Lung microvascular endothelial cell (primary cell): ENCODE measurements around the gene ARHGAP29. TPM values are rescaled to one million over a fixed set of nuclear protein-coding genes. Genes with fewer than 3 reads are reported as not detected.

Source experiments
- DNase-seq, 2 donors: peaks; one replicate each; pipeline versions ENCODE4 v3.0.0 to v3.0.0-alpha.2; 2010; ENCODE audit warnings: low read depth in 2 of 2
- total RNA-seq: library from RNA; depleted of rRNA; stranded (reverse); fragments of >200 nt; gene quantifications from 2 replicates; pipeline ENCODE4 v1.2.1, GENCODE V29; 2014

Gene ARHGAP29
- total RNA-seq, 1 donor from 2014 or later: 201 TPM

GRCh38 chr1:94265011-94265422, 27.6 kb upstream of the ARHGAP29 start:
- DNase-seq: peak in 1 of 2 donors; percentile 57

DNA sequence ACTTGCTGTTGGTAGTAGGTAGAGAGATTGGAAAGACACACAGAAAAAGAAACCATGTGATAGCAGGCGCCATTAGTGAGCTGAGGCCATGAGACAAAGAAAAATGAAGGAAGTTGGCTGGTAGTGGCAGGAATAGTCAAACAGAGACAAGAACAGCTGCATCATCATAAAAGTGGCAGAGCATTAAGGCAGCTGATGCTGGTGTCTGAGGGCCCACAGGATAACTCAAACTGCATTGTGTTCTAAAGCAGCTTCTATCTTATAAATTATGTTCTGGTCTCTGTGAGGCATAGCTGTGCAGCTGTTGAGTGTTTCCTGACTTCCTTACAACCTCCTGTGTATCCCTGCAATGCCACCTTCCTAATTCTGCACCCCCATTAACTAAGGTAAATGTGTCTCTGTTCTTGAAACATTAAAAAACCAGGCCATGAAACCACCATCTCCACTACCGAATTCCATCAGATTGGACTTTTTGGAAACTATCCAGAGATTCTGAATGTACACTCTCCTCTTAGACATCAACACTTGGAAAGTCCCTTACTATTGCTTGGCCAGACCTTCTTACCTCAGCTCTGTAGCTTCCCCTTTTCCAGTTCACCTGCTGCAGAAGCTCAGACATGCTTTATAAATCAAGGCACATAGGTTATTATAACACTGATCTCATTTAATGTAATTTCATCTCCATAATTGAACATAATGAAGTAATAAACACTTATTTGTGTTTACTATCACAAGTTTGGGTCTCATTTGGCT, 23.4 kb upstream of the ARHGAP29 start:
- DNase-seq: no peak

DNA sequence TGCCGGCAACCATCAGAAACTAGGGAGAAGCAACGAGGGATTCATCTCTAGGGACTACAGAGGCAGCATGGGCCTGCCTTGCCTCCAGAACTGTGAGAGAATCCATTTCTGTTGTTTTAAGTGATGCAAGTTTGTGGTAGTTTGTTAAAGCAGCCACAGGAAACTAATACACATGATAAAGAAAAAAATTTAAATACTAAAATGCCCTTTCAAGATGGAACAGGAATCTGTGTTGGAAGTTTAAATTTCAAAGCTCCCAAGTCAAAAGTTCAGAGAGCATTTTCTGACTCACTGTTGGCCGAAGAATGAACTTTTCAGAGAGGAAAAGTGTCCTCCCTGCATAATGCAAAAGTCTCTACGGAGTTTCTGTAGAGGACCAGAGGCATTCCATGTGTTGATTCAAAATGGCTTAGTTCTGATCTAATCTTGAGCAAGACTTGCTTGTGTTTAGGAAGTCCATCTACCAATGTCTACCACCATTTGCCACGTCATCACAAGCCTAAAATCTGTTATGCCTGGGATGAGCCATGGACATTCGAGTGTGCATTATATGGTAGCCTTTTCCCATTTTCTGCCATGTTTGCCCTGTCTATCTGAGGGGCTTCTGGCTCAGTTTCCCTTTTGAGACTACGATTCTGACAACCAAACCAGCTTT, 22.4 kb upstream of the ARHGAP29 start:
- DNase-seq: peak in 1 of 2 donors; percentile 55

DNA sequence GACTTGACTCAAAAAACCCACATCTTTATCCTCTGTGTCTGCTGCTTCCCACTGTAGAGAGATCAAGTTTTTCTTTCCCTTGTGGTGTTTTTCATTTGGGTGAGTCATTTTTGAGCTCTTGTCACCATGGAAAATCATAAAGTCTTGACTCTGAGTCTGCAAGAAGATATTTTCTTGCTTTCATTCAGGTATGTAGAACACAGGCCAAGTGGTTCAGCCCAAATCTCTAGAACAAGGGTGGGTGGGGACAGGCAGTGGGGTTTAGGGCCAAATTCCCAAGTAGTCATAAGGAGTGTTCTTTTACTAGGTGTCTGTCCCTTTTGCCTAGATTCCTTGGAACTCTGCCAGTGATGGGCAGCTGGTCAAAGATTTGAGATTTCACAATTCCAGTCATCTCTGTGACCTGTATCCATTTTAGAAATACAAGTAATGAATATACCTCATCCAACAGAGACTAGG, 21.5 kb upstream of the ARHGAP29 start:
- peak; percentile 83 to 87 for DNase-seq

DNA sequence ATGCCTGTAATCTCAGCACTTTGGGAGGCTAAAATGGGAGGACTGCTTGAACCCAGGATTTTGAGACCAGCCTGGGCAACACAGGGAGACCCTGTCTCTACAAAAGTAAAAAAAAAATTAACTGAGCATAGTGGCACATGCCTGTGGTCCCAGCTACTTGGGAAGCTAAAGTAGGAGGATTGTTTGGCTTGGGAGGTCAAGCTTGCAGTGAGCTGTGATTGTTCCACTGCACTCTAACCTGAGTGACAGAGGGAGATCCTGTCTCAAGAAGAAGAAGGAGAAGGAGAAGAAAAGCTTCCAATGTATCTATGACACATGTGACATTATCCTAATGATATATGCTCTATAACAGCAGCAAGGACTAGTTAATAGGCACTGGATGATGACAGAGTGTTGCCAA, 20.1 kb upstream of the ARHGAP29 start:
- no peak for DNase-seq

DNA sequence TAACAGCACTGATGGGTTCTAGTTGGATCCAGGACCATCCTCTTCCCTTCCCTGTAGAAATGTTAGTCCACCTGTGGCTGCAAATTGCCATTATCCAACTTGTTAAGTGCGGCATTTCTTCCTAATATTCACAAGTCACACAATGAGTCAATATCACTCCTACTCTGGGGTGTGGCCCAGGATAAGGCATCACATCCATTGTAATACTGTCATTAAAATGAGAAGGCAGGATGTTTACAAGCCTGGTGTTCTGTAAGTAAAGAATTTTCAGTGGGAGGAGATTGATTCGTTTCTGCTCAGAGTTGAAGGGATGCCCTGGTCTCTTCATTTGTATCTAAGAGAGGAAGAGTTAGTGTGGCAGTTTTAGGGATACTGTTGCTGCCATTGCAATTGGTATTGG, 18.1 kb upstream of the ARHGAP29 start:
- DNase-seq: peak in 1 of 2 donors; percentile 79

- DNase-seq: peak in 1 of 2 donors; percentile 75
Measured at GRCh38 chr1:94254073-94254810, 16.9 kb upstream of the ARHGAP29 start.

- DNase-seq: no peak
Measured at GRCh38 chr1:94253456-94254017, 16.2 kb upstream of the ARHGAP29 start.

DNA sequence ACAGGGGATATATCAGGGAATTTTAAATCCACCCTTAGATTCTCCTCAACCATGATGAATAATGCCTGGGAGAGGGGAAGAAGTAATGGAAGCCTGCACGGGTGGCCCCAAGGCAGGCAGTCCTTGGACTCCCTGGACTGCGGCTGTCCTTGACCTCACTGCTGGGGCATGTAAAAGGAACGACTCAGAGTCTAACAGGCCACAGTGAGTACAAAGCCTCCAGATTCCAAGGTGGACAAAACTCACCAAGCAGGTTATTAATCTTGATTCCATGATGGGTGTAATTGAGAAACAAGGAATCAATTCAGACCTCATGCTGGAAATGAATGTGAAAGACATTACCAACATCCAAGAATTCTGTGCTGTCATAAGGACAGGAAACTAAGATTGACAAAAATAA, 13.0 kb upstream of the ARHGAP29 start:
- no peak for DNase-seq

DNA sequence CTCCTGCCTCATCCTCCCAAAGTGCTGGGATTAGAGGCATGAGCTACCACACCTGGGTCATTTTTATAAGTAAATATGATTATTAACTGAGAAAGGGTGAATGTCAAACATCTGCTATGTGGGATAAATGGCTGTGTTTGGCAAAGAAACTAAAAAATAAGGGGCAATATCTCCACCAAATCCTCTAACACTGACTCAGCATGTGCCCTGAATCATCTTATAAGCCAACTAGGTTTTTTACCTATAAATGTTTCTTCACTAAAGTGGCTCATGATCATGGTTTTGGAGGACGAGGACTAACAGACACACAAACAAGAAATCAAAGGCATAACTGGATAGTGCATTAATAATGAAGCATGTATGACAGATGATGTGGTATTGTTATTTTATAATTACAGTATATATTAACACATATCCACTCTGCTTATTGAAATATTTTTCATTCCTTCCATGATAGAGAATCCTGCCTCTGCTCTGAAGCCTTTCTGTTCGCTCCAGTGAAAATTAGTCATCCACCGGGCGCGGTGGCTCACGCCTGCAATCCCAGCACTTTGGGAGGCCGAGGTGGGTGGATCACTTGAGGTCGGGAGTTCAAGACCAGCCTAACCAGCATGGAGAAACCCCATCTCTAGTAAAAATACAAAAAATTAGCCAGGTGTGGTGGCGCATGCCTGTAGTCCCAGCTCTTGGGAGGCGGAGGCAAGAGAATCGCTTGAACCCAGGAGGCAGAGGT, 11.7 kb upstream of the ARHGAP29 start:
- no peak for DNase-seq

DNA sequence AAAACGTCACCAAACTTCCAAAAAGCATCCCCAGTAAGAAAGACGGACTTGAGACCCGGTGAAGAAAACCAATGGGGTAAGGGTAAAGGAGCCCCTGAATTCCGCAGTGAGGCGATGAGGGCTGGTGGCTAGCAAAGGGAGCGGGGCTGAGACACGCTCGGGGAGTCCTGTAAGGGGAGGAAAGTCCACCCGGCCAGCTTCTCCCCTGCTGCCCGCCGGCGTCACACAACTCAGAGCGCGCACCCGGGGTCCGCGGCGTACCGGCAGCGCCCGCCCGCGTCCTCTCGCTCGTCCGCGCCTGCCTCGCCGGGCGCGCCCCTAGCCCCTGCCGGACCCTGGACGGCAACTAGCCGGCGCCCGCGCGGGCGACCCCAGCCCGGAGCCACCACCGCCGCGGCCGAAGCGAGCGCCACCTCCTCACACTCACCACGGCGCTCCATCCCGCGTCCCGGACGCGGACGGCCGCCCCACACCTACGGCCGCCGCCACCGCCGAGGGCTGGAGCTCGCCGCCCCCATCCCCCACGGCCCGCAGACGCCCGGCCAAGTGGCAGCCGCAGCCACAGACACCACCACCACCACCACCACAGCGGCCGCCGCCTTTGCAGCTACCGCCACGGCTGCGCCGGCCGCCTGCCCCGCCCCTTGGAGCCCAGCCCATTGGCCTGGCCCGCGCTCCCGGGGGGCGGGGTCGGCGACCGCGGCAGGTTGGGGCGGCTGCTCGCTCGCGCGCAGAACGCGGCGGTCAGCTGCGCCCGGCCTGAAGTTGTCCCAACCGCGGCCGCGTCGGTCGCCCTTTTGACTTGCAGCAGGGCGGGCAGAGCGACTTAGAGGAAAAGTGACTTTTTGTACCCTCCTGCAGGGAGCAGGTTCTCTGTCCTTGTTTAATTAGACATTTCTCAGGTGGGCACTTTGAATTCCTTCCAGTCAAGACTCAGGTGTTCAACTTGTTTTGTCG, 10.0 kb upstream of the ARHGAP29 start:
- DNase-seq: peak; percentile 88 to 90

- peak; percentile 52 to 55 for DNase-seq
Measured at GRCh38 chr1:94246692-94247137, 9.3 kb upstream of the ARHGAP29 start.

DNA sequence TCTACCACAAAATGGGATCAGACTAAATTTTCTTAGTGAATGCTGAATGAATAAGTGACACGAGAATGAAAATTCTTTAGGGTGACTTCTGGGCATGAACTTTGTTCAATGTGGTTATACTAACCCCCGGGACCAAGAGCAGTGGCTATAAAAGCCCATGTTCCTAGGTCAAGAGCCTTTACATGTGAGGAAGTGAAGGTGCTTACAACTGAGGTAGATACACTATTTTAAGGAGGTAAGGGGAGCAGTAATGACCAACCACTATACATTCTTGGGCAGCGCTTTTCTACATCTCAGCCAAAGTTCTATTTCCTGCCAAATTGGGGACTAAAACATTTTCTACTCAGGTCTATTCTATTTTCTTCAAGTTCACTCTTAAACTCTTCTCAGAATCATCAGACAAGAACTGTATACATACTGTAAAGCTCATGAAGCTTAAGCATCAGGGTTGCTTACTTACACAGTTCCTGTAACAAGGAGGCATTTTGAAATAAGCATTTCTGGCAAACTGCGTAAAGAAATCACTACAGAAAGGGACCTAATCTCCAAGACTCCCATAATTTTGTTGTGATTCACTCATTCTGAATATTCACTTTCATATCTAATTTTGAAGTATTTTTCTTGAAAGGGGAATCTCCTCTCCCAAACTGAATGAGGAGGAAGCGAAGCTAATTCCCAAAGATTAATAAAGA, 8.5 kb upstream of the ARHGAP29 start:
- peak in 1 of 2 donors; percentile 37 for DNase-seq

DNA sequence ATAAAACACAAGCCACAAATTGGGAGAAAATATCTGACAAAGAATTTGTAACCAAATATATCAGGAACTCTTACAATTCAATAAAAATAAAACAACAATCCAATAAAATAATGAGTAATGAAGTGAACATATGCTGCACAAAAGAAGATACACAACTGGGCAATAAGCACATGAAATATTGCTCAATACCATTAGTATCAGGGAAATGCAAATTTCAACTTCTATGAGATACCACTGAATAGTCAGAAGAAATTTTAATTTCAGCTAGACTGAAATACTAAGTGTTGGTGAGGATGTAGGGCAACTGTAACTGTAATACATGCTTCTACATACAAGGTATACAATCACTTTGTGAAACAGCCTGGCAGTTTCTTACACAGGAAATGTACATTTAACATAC, 7.4 kb upstream of the ARHGAP29 start:
- no peak for DNase-seq

DNA sequence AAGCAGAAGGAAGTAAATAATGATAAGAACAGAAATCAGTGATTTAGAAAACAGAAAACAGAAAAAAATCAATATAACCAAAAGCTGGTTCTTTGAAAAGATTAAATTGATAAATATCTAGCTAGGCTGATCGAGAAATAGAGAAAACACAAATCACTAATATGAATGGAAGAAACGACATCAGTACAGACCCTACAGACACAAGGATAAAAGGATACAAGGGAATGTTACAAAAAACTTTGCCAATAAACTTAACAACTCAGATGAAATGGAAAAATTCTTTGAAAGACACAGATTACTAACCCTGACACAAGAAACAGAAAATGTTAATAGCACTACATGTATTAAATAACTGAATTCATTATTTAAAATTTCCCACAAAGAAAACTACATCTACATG, 6.3 kb upstream of the ARHGAP29 start:
- DNase-seq: no peak

GRCh38 chr1:94240822-94241221, 3.4 kb upstream of the ARHGAP29 start:
- DNase-seq: peak; percentile 50 to 67

DNA sequence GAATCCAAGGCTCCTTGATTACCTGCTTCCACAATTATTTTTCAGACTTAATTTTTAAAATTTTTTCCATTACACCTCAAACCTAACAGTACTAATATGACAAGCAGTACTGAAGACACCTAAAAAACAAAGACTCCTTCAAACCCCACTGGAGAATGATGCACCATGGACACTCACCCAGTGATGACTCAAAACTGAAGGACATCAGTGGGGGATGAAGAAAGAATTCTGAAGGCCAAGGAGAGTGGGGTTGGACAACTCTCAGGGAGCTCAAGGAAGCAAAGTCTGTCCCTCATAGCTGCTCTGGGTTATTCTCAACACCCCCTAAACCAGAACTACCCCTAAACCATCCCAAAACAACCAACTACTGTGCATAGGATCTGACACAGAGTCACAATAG, 2.4 kb upstream of the ARHGAP29 start:
- no peak for DNase-seq

DNA sequence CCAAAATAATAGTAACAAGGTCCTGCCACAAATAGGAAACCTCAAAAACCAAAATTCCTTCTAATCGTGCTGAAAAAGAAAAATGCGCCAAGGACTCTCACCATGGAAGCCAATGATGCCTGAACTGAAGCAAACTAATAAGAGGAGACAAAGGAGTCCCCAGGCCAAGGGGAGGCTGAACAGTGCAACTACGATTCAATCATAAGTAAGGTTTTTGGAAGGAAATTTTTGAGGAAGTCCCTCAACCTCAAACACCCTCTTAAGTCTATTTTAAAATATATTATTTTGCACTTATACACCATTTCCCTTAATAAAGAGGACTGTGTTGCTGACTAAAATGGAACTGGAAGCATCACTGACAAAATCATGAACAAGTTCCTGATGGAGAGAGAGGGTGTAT, 1.7 kb upstream of the ARHGAP29 start:
- DNase-seq: no peak

DNA sequence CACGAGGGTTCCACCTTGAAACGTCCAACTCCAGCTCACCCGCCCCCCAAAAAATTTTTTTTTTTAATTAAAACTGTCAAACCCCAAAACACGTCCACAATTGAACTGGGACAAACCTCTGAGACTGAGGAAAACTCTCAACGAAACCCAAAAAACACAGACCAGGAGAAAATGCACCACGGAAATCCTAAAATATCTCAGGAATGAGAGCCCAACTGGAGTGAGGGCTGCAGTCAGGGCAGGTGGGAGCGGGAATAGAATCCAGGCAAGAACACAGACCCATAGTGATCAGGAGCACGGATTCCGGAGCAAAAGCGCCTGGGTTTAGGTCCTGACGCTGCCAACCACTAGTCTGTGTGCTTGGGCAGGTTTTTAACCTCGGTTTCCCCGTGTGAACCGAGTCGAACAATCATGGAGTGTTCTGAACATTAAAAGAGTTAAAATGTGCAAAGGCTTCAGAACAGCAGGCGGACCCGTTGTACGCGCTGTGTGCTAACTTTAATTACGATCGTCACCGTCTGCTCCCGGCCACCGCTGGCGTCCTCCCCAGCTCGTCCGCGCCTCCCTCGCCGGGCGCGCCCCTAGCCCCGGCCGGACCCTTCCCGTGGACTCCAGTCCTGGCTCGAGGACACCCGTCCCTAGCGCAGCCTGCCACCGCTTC, 624 bp downstream of the ARHGAP29 start:
- DNase-seq: peak; percentile 54 to 70
